Prostate gland (tissue), 2 donors: Measurements from ENCODE around the gene KCNQ4.

ENCODE experiments used
- POLR2A ChIP-seq: fragments of 450-650 bp; IDR thresholded peaks from one replicate; pipeline ENCODE4 v1.6.1; 2016; ENCODE audit warnings: antibody characterized with exemption, mild to moderate bottlenecking
- TF ChIP-seq, protein P1 (sequence below), 4 experiments: fragments of 200-600 bp in 2 of 4; fragments of 450-650 bp in 2 of 4; sonication (generic) in 2 of 4; IDR thresholded peaks; 1 replicate in 3 of 4; 2 replicates in 1 of 4; pipeline ENCODE4 v1.5.1; 2016 to 2019; ENCODE audit warnings: antibody characterized with exemption in 4 of 4, mild to moderate bottlenecking in 2 of 4, moderate library complexity in 2 of 4

DNA sequence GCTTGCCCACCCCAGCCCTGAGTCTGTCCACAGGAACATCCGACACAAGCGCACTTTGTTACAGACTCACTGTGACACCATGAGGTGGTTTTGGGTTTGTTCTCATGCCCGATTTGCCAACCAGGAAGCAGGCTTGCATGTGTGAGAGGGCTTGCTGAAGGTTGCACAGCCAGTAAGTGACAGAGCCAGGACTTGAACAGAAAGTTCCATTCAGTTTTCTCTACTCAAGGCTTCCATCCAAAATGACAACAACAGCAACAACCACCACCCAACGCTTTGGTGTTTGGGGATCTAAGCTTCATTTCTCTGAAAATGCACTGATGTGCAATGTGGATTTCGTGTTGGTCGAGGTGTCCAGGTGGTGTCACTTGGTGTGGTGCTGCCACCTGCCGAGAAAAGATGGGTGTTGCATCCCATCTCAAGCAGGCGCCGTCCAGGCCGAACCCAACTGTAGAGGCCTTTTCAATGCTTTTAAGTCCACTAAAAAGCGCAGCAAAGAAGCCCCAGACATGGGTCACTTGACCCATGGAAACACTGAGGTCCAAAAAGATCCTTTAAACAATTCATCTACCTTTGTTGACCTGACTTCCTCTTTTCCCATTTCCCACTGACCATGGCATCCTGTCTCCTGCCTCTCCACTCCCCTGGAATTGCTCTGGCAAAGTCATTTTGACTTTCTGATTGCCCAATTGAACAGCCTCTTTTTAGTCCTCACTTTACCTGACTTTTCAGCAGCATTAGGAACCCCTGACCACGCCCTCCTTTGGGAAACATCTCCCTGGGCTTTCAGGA, 66.4 kb downstream of the KCNQ4 start:
- TF ChIP-seq POLR2A, result no peak
- TF ChIP-seq, protein P1, sequence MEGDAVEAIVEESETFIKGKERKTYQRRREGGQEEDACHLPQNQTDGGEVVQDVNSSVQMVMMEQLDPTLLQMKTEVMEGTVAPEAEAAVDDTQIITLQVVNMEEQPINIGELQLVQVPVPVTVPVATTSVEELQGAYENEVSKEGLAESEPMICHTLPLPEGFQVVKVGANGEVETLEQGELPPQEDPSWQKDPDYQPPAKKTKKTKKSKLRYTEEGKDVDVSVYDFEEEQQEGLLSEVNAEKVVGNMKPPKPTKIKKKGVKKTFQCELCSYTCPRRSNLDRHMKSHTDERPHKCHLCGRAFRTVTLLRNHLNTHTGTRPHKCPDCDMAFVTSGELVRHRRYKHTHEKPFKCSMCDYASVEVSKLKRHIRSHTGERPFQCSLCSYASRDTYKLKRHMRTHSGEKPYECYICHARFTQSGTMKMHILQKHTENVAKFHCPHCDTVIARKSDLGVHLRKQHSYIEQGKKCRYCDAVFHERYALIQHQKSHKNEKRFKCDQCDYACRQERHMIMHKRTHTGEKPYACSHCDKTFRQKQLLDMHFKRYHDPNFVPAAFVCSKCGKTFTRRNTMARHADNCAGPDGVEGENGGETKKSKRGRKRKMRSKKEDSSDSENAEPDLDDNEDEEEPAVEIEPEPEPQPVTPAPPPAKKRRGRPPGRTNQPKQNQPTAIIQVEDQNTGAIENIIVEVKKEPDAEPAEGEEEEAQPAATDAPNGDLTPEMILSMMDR (IDR thresholded peaks at IDR 0.05), result peak; percentile 74 to 90 (median 89)
